Medulla oblongata (tissue), 1 donor: ENCODE data around the gene ZNF358.

Experiments
- DNase-seq: peaks from one replicate; pipeline ENCODE4 v3.0.0-alpha.2; 2015; ENCODE audit errors: extremely low spot score

The ZNF358 gene

DNA sequence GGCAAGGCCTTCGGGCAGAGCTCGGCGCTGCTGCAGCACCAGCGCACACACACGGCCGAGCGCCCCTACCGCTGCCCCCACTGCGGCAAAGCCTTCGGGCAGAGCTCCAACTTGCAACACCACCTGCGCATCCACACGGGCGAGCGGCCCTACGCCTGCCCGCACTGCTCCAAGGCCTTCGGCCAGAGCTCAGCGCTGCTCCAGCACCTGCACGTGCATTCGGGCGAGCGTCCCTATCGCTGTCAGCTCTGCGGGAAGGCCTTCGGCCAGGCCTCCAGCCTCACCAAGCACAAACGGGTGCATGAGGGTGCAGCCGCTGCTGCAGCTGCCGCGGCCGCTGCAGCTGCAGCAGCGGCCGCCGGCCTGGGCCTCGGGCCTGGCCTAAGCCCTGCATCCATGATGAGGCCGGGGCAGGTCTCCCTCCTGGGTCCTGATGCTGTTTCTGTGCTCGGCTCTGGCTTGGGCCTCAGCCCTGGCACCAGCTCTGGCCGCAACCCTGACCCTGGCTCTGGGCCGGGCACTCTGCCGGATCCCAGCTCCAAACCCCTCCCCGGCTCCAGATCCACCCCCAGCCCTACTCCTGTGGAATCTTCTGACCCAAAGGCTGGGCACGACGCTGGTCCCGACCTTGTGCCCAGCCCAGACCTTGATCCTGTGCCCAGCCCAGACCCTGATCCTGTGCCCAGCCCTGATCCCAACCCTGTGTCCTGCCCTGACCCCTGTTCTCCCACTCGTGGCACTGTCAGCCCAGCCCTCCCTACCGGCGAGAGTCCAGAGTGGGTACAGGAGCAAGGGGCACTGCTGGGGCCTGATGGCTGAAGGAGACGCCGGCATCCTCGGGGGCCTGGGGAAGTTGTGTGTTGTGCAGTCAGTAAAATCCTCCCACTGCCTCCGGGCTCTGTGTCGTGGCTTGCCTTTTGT is 4.5 kb downstream of the ZNF358 start:
- DNase-seq = peak; percentile 57

- DNase-seq = no peak
These were observed 5.7 kb downstream of the ZNF358 start for GRCh38 chr19:7521551-7522071.

GRCh38 chr19:7522072-7522922 is 6.4 kb downstream of the ZNF358 start, which contains the start of gene MCOLN1:
TSS of gene MCOLN1 (plus strand) at chr19:7522624. CDS start at chr19:7522751, 127 bp downstream.
- DNase-seq = peak; percentile 98

GRCh38 chr19:7522923-7523667 is 7.2 kb downstream of the ZNF358 start:
- no peak for DNase-seq

- no peak for DNase-seq
These were observed 8.6 kb downstream of the ZNF358 start for GRCh38 chr19:7524523-7524922.

- no peak for DNase-seq
These were observed 9.3 kb downstream of the ZNF358 start for GRCh38 chr19:7524992-7525739.

- DNase-seq = no peak
These were observed 10.4 kb downstream of the ZNF358 start for GRCh38 chr19:7526059-7526929.

DNA sequence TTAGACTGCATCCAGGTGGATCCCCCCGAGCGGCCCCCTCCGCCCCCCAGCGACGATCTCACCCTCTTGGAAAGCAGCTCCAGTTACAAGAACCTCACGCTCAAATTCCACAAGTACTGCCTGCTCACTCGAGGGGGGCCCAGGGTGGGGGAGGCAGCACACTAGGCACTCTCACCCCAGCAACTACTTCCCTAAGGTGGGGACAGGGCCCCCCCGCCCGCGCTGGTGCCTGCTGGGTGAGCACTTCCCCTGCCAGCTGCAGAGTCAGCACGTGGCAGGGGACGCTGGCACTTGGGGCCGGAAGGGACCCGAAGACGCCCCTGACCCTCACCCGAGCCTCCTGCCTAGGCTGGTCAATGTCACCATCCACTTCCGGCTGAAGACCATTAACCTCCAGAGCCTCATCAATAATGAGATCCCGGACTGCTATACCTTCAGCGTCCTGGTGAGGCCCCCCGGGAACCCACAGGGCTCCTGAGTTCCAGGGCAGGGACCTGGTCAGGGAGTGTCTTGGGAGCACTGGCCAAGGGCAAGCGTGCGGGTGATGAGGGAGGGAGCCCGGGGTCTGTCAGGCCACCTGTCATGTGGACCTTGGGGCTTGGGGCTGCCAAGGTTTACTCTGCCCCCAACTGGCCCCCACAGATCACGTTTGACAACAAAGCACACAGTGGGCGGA is 11.8 kb downstream of the ZNF358 start:
- peak; percentile 28 for DNase-seq

DNA sequence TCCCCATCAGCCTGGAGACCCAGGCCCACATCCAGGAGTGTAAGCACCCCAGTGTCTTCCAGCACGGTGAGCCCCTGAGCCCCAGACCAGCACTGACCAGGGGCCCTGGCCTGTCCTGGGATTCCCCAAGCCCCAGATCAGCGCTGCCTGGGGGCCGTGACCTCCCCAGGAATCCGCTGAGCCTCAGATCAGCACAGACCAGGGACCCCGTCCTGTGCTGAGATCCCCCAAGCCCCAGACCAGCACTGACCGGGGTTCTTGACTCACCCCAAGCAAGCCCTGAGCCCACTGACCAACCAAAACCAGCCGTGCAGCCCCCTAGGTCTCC is 12.3 kb downstream of the ZNF358 start:
- no peak for DNase-seq

- DNase-seq = no peak
These were observed 12.8 kb downstream of the ZNF358 start for GRCh38 chr19:7528522-7529245.

DNA sequence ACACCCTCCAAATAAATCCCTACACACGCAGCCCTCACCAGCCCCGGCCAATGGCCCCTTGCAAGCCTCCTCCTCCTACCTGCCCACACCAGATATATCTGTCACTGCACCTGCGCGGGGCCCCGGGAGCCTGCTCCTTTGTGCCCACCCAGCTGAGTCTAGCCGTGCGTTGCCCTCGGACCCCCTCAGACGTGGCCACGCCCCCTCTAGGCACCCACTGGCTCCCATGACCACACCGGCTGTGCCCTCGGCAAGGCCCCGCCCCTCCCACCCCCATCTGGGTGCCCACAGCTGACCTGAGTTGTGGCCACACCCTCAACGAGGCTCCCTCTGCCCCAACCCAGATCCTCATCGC is 13.3 kb downstream of the ZNF358 start:
- no peak for DNase-seq

DNA sequence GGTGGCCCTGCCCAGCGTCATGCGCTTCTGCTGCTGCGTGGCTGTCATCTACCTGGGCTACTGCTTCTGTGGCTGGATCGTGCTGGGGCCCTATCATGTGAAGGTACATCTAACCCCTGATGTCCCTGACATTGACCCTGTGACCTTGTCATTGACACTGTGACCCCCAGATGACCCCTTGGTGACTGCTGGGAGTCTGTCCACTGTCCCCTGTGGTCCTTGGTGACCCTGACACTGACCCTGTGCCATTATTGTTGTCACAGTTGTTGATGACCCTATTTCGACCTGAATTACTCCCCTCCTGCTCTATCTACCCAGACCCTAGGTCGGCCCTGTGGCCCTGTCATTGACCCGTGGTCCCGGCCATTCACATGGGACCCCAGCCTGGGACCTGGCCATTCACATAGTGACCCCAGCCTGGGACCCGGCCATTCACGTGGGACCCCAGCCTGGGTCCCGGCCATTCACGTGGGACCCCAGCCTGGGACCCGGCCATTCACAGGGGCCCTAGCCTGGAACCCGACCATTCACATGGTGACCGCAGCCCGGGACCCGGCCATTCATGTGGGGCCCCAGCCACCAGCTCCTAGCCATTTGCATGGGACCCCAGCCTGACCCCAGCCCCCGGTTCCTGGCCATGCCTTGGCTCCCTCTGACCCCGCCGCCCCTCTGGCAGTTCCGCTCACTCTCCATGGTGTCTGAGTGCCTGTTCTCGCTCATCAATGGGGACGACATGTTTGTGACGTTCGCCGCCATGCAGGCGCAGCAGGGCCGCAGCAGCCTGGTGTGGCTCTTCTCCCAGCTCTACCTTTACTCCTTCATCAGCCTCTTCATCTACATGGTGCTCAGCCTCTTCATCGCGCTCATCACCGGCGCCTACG is 13.9 kb downstream of the ZNF358 start:
- no peak for DNase-seq

- DNase-seq = peak; percentile 33
These were observed 17.5 kb downstream of the ZNF358 start for GRCh38 chr19:7533281-7533885.

GRCh38 chr19:7533925-7534480 is 18.1 kb downstream of the ZNF358 start:
- DNase-seq = peak; percentile 93

DNA sequence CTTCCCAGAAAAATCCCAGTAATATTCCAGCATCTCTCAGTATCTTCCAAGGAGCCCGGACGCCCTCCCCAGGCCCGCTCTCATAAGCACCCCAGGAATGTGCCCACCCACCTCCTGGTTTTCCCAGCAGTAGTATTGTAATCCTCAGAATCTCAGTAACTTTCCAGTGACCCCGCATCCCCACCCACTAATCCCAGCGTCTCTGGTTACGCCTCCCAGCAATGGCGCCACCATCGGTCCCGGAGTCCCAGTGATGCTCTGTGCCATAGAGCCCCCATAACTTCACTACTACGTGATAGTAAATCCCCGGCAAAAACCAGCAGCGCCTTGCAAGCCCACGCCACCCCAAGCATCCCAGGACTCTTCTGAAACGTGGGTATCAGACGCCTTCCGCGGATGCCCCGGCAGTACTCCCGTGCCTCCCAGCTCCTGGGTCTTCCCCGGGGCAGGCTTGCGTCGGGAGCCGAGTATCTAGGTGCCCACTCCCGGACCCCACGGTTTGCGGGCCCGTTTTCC is 18.7 kb downstream of the ZNF358 start:
- peak; percentile 72 for DNase-seq

DNA sequence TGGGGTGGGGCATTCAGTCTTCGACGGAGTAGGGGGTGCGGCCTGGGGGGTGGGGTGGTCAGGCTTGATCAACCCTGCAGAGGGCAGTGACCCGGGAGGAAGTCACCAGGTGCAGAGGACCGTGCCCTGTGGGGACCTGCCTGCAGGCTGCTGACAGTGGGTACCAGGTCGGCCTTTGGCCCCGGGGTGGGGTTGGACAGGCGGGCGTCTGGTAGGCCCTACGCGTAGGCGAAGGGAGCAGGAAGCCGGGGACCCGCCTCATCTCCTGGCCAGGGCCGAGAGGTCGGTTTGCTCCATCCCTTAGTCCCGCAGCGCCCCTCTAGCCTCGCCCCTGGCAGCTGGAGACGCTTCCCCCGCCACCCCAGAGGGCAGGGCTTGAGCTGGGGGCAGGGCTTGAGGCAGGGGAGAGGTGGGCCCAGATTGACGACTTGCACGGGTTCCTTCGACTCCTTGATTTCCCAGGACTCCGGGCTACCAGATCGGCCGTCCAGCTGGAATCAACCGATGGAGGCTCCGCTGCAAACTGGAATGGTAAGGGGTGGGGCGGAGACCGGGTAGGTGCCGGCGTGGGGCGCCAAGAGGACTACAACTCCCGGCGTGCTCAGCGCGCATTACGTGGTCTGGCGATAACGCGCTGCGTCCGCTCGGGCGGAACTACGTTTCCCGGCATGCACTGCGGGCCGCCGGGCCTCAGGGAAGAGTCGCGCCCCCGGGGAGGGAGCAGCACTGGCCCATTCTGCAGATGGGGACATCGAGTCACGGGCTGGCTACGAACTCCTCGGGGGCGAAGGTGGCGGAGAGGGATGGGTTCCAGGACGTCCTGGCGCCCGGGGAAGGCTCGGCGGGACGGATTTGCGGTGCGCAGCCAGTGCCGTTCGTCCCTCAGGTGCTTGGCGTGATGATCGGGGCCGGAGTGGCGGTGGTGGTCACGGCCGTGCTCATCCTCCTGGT is 19.4 kb downstream of the ZNF358 start, which contains the start of gene PNPLA6:
TSS of gene PNPLA6 (plus strand) at position 671 of the 951 bp plus-strand sequence. CDS start at position 743, 72 bp downstream.
- peak; percentile 95 for DNase-seq
